ENCODE data around the gene SRGAP3. TPM values are rescaled to one million over a fixed set of nuclear protein-coding genes. Genes with fewer than 3 reads are reported as not detected.

Gene SRGAP3
- total RNA-seq, 1 donor from 2014 or later: 3.9 TPM

GRCh38 chr3:9223672-9224071, 25.8 kb downstream of the SRGAP3 start:
- Histone ChIP-seq H3K9ac (ENCODE audit: low read length) (no peak overlapping the region), H4K20me1 (ENCODE audit: insufficient read depth, low read length) (no peaks in the 10 kb centered on the region), H3K4me1 (ENCODE audit: insufficient read depth, low read length) (peaks cover 15% of the 10 kb centered on the region), H3K9me3 (ENCODE audit: insufficient read depth, low read depth, low read length) (no peaks in the 10 kb centered on the region), H2AFZ (ENCODE audit: low read depth, low read length) (no peak overlapping the region), H3K4me2 (ENCODE audit: low read length) (no peak overlapping the region), H3K27me3 (ENCODE audit: insufficient read depth, low read length) (peaks cover 17% of the 10 kb centered on the region), H3K79me2 (ENCODE audit: insufficient read depth, low read length) (no peaks in the 10 kb centered on the region), H3K4me3 (ENCODE audit: insufficient read depth, low read depth, low read length) (no peak overlapping the region), H3K36me3 (ENCODE audit: insufficient read depth, low read length) (no peaks in the 10 kb centered on the region), H3K27ac (ENCODE audit: low read depth, low read length) (no peak overlapping the region)
- DNase-seq (ENCODE audit: low read depth) (no peak), FAIRE-seq (no peak)
- TF ChIP-seq CTCF (IDR thresholded peaks at IDR 0.05; ENCODE audit: insufficient read depth, low read depth, low read length) (no peak), EZH2 (IDR thresholded peaks at IDR 0.05; ENCODE audit: insufficient read depth, low read length) (no peak)
- H3K4me3 Mint-ChIP-seq (ENCODE audit: unreplicated experiment): no peak overlapping the region
- H3K27ac Mint-ChIP-seq (ENCODE audit: unreplicated experiment): no peak overlapping the region
- H3K27me3 Mint-ChIP-seq (ENCODE audit: low read depth, unreplicated experiment): peaks cover 22% of the 10 kb centered on the region
- no peaks in the 10 kb centered on the region for H3K9me3 Mint-ChIP-seq (ENCODE audit: unreplicated experiment)
- H3K36me3 Mint-ChIP-seq (ENCODE audit: low read depth, unreplicated experiment): peaks cover 5% of the 10 kb centered on the region
- peaks cover 6% of the 10 kb centered on the region for H3K4me1 Mint-ChIP-seq (ENCODE audit: low read depth, unreplicated experiment)

GRCh38 chr3:9222956-9223639, 26.3 kb downstream of the SRGAP3 start:
- peaks cover 15% of the 10 kb centered on the region for H3K4me1 ChIP-seq (ENCODE audit: insufficient read depth, low read length)
- no peaks in the 10 kb centered on the region for H3K36me3 ChIP-seq (ENCODE audit: insufficient read depth, low read length)
- FAIRE-seq: no peak
- no peaks in the 10 kb centered on the region for H3K9me3 ChIP-seq (ENCODE audit: insufficient read depth, low read depth, low read length)
- peaks cover 17% of the 10 kb centered on the region for H3K27me3 ChIP-seq (ENCODE audit: insufficient read depth, low read length)
- H3K4me3 ChIP-seq (ENCODE audit: insufficient read depth, low read depth, low read length): no peak overlapping the region
- no peak overlapping the region for H3K27ac Mint-ChIP-seq (ENCODE audit: unreplicated experiment)
- H3K27ac ChIP-seq (ENCODE audit: low read depth, low read length): no peak overlapping the region
- H3K4me2 ChIP-seq (ENCODE audit: low read length): no peak overlapping the region
- H3K9me3 Mint-ChIP-seq (ENCODE audit: unreplicated experiment): no peaks in the 10 kb centered on the region
- no peaks in the 10 kb centered on the region for H3K79me2 ChIP-seq (ENCODE audit: insufficient read depth, low read length)
- DNase-seq (ENCODE audit: low read depth): no peak
- H2AFZ ChIP-seq (ENCODE audit: low read depth, low read length): no peak overlapping the region
- TF ChIP-seq CTCF (IDR thresholded peaks at IDR 0.05; ENCODE audit: insufficient read depth, low read depth, low read length): no peak
- TF ChIP-seq EZH2 (IDR thresholded peaks at IDR 0.05; ENCODE audit: insufficient read depth, low read length): no peak
- peaks cover 22% of the 10 kb centered on the region for H3K27me3 Mint-ChIP-seq (ENCODE audit: low read depth, unreplicated experiment)
- H4K20me1 ChIP-seq (ENCODE audit: insufficient read depth, low read length): no peaks in the 10 kb centered on the region
- no peak overlapping the region for H3K9ac ChIP-seq (ENCODE audit: low read length)
- H3K36me3 Mint-ChIP-seq (ENCODE audit: low read depth, unreplicated experiment): peaks cover 5% of the 10 kb centered on the region
- H3K4me3 Mint-ChIP-seq (ENCODE audit: unreplicated experiment): no peak overlapping the region
- peaks cover 6% of the 10 kb centered on the region for H3K4me1 Mint-ChIP-seq (ENCODE audit: low read depth, unreplicated experiment)

GRCh38 chr3:9222049-9222448, 27.4 kb downstream of the SRGAP3 start:
- no peak for DNase-seq (ENCODE audit: low read depth)
- Mint-ChIP-seq H3K4me1 (ENCODE audit: low read depth, unreplicated experiment) (peaks cover 6% of the 10 kb centered on the region), H3K27ac (ENCODE audit: unreplicated experiment) (no peak overlapping the region), H3K36me3 (ENCODE audit: low read depth, unreplicated experiment) (peaks cover 5% of the 10 kb centered on the region), H3K4me3 (ENCODE audit: unreplicated experiment) (no peak overlapping the region), H3K9me3 (ENCODE audit: unreplicated experiment) (no peaks in the 10 kb centered on the region), H3K27me3 (ENCODE audit: low read depth, unreplicated experiment) (peaks cover 22% of the 10 kb centered on the region)
- Histone ChIP-seq H3K27me3 (ENCODE audit: insufficient read depth, low read length) (peaks cover 17% of the 10 kb centered on the region), H4K20me1 (ENCODE audit: insufficient read depth, low read length) (no peaks in the 10 kb centered on the region), H2AFZ (ENCODE audit: low read depth, low read length) (no peak overlapping the region), H3K4me3 (ENCODE audit: insufficient read depth, low read depth, low read length) (no peak overlapping the region), H3K4me2 (ENCODE audit: low read length) (no peak overlapping the region), H3K79me2 (ENCODE audit: insufficient read depth, low read length) (no peaks in the 10 kb centered on the region), H3K9me3 (ENCODE audit: insufficient read depth, low read depth, low read length) (no peaks in the 10 kb centered on the region), H3K36me3 (ENCODE audit: insufficient read depth, low read length) (no peaks in the 10 kb centered on the region), H3K4me1 (ENCODE audit: insufficient read depth, low read length) (peaks cover 15% of the 10 kb centered on the region), H3K9ac (ENCODE audit: low read length) (no peak overlapping the region), H3K27ac (ENCODE audit: low read depth, low read length) (no peak overlapping the region)
- no peak for FAIRE-seq
- TF ChIP-seq CTCF (IDR thresholded peaks at IDR 0.05; ENCODE audit: insufficient read depth, low read depth, low read length) (no peak), EZH2 (IDR thresholded peaks at IDR 0.05; ENCODE audit: insufficient read depth, low read length) (no peak)
